Mesothelial cell of epicardium (in vitro differentiated cells): Measurements from ENCODE around the gene SIRT6. TPM values are rescaled to one million over a fixed set of nuclear protein-coding genes. Genes with fewer than 3 reads are reported as not detected.
"Not testable (repeated sequence)": the region's sequence is repeated elsewhere in the genome, so short reads cannot be mapped to it uniquely, and the experiment has no call there.

Experiments
- DNase-seq, 2 experiments: peaks; one replicate each; pipeline ENCODE4 v3.0.0; 2021; ENCODE audit warnings: low spot score in 2 of 2; ENCODE audit not compliant: unreplicated experiment in 2 of 2
- H3K27ac Mint-ChIP-seq: 2 replicates; pipeline ENCODE4 v1.8.0; 2021; ENCODE audit warnings: mixed read lengths
- H3K27me3 Mint-ChIP-seq: 2 replicates; pipeline ENCODE4 v1.8.0; 2021; ENCODE audit warnings: low read depth, mixed read lengths
- H3K36me3 Mint-ChIP-seq: 2 replicates; pipeline ENCODE4 v1.8.0; 2021; ENCODE audit warnings: mixed read lengths
- H3K4me1 Mint-ChIP-seq: 2 replicates; pipeline ENCODE4 v1.8.0; 2021; ENCODE audit warnings: mixed read lengths
- H3K4me3 Mint-ChIP-seq: 2 replicates; pipeline ENCODE4 v1.8.0; 2021; ENCODE audit warnings: mild to moderate bottlenecking, moderate library complexity, mixed read lengths
- H3K9me3 Mint-ChIP-seq: 2 replicates; pipeline ENCODE4 v1.8.0; 2021; ENCODE audit warnings: mixed read lengths
- total RNA-seq: library from RNA; stranded (reverse); gene quantifications from 3 replicates; pipeline ENCODE4 v1.2.1, GENCODE V29; 2021
- TF ChIP-seq, protein P1 (sequence below): fragments of 200-600 bp; sonication (generic); IDR thresholded peaks from one replicate; pipeline ENCODE4 v1.5.0; 2021; ENCODE audit warnings: antibody characterized with exemption; ENCODE audit not compliant: unreplicated experiment

The SIRT6 gene
- total RNA-seq, 1 donor from 2014 or later, result 25.6 TPM

DNA sequence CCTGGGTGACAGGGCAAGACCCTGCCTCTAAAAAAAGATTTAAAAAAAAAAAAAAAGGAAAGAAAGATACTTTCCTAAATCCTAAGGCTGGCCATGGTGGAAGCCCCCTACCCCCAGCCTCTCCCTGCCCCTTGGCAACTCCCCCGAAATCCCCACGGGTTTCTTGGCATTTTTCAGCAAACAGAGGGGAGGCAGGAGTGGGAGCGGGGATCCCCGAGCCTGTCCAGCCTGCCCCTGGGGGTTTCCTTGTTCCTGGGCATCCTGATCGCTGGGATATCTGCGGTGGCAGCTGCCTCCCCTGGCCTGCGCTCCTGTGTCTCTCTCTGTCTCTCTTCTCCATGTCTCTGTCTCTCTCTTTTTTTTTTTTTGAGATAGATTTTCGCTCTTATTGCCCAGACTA, 43.5 kb upstream of the SIRT6 start:
- H3K9me3 Mint-ChIP-seq, result no peaks in the 10 kb centered on the region
- TF ChIP-seq, protein P1, sequence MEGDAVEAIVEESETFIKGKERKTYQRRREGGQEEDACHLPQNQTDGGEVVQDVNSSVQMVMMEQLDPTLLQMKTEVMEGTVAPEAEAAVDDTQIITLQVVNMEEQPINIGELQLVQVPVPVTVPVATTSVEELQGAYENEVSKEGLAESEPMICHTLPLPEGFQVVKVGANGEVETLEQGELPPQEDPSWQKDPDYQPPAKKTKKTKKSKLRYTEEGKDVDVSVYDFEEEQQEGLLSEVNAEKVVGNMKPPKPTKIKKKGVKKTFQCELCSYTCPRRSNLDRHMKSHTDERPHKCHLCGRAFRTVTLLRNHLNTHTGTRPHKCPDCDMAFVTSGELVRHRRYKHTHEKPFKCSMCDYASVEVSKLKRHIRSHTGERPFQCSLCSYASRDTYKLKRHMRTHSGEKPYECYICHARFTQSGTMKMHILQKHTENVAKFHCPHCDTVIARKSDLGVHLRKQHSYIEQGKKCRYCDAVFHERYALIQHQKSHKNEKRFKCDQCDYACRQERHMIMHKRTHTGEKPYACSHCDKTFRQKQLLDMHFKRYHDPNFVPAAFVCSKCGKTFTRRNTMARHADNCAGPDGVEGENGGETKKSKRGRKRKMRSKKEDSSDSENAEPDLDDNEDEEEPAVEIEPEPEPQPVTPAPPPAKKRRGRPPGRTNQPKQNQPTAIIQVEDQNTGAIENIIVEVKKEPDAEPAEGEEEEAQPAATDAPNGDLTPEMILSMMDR, result no peak
- peaks cover 6% of the 10 kb centered on the region for H3K27me3 Mint-ChIP-seq
- H3K4me3 Mint-ChIP-seq, result no peak overlapping the region
- no peaks in the 10 kb centered on the region for H3K36me3 Mint-ChIP-seq
- H3K4me1 Mint-ChIP-seq, result no peaks in the 10 kb centered on the region
- H3K27ac Mint-ChIP-seq, result no peak overlapping the region
- DNase-seq, result no peak

DNA sequence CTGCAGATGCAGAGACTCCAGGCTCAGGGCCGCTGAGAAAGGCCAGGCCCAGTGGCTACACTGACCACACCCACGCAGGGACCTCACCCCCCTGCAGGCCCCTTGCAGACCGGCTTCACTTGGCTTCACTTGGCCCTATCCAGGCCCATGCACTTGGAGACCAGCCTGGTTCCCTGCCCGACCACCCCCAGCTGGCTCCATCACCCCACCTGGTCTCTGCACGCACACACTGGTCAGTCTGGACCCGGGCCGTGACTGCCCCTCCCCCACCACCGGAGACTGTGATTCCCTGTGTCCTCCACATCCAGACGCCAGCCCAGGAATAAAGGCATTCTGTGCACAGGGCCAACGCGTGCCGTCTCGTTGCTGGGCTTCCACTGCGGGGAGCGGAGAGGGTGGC, 42.1 kb upstream of the SIRT6 start:
- DNase-seq, result no peak
- Mint-ChIP-seq H3K4me3 (no peak overlapping the region), H3K4me1 (no peaks in the 10 kb centered on the region), H3K9me3 (no peaks in the 10 kb centered on the region), H3K27me3 (peaks cover 4% of the 10 kb centered on the region), H3K36me3 (no peaks in the 10 kb centered on the region), H3K27ac (no peak overlapping the region)
- TF ChIP-seq, protein P1, result no peak

DNA sequence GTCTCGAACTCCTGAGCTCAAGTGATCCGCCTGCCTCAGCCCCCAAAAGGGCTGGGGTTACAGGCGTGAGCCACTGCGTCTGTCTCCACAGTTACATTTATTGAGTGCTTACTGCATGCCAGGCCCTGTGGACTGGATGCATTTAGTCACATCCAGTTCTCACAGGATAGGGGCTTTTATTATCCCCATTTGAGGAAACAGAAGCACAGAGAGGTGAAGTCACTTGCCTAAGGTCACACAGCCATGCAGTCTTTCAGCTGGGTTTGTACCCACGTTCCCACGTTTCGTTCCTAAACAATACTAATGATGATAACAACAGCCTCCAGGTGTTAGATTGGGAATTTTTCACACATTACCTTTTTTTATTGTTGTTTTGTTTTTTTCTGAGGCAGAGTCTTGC, 37.8 kb upstream of the SIRT6 start:
- TF ChIP-seq, protein P1, result no peak
- Mint-ChIP-seq H3K27me3 (no peaks in the 10 kb centered on the region), H3K27ac (no peak overlapping the region), H3K9me3 (no peaks in the 10 kb centered on the region), H3K4me1 (no peaks in the 10 kb centered on the region), H3K36me3 (no peaks in the 10 kb centered on the region), H3K4me3 (no peak overlapping the region)
- DNase-seq, result no peak

DNA sequence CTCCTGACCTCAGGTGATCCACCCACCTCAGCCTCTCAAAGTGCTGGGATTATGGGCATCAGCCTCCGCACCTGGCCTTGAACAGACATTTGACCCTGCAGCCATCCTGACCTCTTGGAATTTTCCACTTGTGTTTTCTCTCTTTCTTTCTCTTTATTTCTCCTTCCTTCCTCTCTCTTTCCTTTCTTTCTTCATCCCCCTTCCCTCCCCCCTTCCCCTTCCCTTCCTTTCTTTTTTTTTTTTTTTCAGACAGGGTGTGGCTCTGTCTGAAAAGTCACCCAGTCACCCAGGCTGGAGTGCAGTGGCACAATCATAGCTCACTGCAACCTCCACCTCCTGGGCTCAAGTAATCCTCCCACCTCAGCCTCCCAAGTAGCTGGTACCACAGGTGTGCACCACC, 36.2 kb upstream of the SIRT6 start:
- not testable (repeated sequence) for H3K27ac Mint-ChIP-seq, H3K36me3 Mint-ChIP-seq, DNase-seq, H3K9me3 Mint-ChIP-seq, H3K4me1 Mint-ChIP-seq, H3K4me3 Mint-ChIP-seq
- peaks cover 11% of the 10 kb centered on the region for H3K27me3 Mint-ChIP-seq

DNA sequence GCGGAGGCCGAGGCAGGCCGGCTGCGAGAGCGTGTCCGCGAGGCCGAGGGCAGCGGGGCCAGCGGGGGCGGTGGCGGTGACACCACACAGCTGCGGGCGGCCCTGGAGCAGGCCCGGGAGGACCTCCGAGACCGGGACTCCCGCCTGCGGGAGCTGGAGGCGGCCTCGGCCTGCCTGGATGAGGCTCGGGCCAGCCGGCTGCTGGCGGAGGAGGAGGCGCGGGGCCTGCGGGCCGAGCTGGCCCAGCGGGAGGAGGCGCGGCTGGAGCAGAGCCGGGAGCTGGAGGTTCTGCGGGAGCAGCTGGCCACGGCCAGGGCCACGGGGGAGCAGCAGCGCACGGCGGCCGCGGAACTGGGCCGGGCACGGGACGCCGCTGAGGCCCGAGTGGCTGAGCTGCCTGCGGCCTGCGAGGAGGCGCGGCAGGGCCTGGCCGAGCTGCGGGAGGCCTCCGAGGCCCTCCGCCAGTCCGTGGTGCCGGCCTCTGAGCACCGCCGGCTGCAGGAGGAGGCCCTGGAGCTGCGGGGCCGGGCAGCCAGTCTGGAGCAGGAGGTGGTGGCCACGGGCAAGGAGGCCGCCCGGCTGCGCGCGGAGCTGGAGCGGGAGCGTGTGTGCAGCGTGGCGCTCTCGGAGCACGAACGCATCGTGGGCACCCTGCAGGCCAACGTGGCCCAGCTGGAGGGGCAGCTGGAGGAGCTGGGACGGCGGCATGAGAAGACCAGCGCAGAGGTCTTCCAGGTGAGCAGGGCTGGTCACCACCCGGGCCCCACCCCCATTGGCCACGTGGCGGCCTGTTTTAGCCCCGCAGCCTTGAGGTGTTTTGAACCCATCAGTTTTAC, 35.3 kb upstream of the SIRT6 start:
- H3K9me3 Mint-ChIP-seq, result no peaks in the 10 kb centered on the region
- no peaks in the 10 kb centered on the region for H3K36me3 Mint-ChIP-seq
- H3K27ac Mint-ChIP-seq, result no peak overlapping the region
- no peak overlapping the region for H3K4me3 Mint-ChIP-seq
- DNase-seq, result no peak
- H3K4me1 Mint-ChIP-seq, result no peaks in the 10 kb centered on the region
- TF ChIP-seq, protein P1, result no peak
- peaks cover 20% of the 10 kb centered on the region for H3K27me3 Mint-ChIP-seq

DNA sequence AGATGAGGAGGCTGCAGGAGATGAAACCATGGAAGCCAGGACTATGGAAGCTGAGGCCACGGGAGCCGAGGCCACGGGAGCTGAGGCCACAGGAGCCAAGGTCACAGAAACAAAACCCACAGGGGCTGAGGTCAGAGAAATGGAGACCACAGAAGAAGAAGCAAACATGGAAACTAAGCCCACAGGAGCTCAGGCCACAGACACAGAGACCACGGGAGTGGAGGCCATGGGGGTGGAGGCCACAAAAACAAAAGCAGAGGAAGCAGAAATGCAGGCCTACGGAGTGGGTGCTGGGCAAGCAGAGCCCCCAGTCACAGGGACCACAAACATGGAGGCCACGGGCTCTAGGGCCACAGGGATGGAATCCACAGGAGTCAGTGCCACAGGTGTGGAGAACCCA, 34.5 kb upstream of the SIRT6 start:
- Mint-ChIP-seq H3K36me3 (no peaks in the 10 kb centered on the region), H3K27ac (no peak overlapping the region), H3K27me3 (peaks cover 26% of the 10 kb centered on the region), H3K4me3 (no peak overlapping the region), H3K9me3 (no peaks in the 10 kb centered on the region), H3K4me1 (no peaks in the 10 kb centered on the region)
- no peak for DNase-seq
- TF ChIP-seq, protein P1, result no peak
